HCT116 (cell line): ENCODE results near the gene FAM171A1. TPM values are rescaled to one million over a fixed set of nuclear protein-coding genes. Genes with fewer than 3 reads are reported as not detected.

ENCODE experiments used
- ATAC-seq: fragments of 200-7000 bp; cut with Tn5 transposase; 2 replicates; pipeline ENCODE4 v1.9.1; 2020; ENCODE audit warnings: mild to moderate bottlenecking, moderate library complexity
- BruUV-seq: library from RNA; stranded (reverse); fragments of 400-500 nt; replicated peaks from 2 replicates; lab custom pipeline; 2021; lab: Mats Ljungman, UMichigan
- CTCF ChIA-PET: fragments of 300-600 bp; sonication (Branson Sonifier 250); formaldehyde crosslinking; loops from one replicate; lab custom pipeline; 2021; ENCODE audit warnings: antibody characterized with exemption; lab: Charles Lee
- POLR2A ChIA-PET: fragments of 300-600, 350-600 bp; sonication (Branson Sonifier 250); formaldehyde crosslinking; loops from one replicate; lab custom pipeline; 2021; ENCODE audit warnings: antibody characterized with exemption; lab: Charles Lee
- RAD21 ChIA-PET, 2 experiments: fragments of 300-600 bp; sonication (Branson Sonifier 250); formaldehyde crosslinking; loops; one replicate each; lab custom pipeline; 2023; ENCODE audit warnings: low total read pairs in 2 of 2; ENCODE audit not compliant: uncharacterized antibody in 2 of 2, unreplicated experiment in 2 of 2, low non-redundant PET in 1 of 2; lab: Charles Lee
- DNase-seq: peaks from one replicate; pipeline ENCODE4 v3.0.0-alpha.2; 2010; ENCODE audit warnings: low read depth, low spot score
- H2AFZ ChIP-seq: fragments of 200-600 bp; shearing (Covaris generic), sonication (generic); 2 replicates; pipeline ENCODE4 v1.6.1; 2017; ENCODE audit warnings: low read depth, mixed run types, mixed read lengths, antibody characterized with exemption, low read length; ENCODE audit not compliant: poor library complexity, severe bottlenecking
- H3K27ac ChIP-seq: 2 replicates; pipeline ENCODE4 v1.5.1; 2012; ENCODE audit warnings: low read depth, low read length
- H3K27me3 ChIP-seq: fragments of 200-600 bp; sonication (generic); 2 replicates; pipeline ENCODE4 v1.6.1; 2016; ENCODE audit warnings: mixed run types, low read length, mixed read lengths; ENCODE audit not compliant: insufficient read depth
- H3K36me3 ChIP-seq, 2 experiments: fragments of 200-500 bp in 1 of 2; fragments of 200-600 bp in 1 of 2; sonication (Bioruptor generic) in 1 of 2; sonication (generic) in 1 of 2; 2 replicates each; pipeline versions ENCODE4 v1.5.1 to v1.6.1; 2014 to 2016; ENCODE audit warnings: low read length in 2 of 2, inconsistent platforms in 1 of 2, mixed read lengths in 1 of 2, mixed run types in 1 of 2; ENCODE audit not compliant: insufficient read depth in 2 of 2, control insufficient read depth in 1 of 2
- H3K4me1 ChIP-seq, 2 experiments: fragments of 200-600 bp in 1 of 2; sonication (generic) in 1 of 2; 2 replicates each; pipeline versions ENCODE4 v1.5.1 to v1.6.1; 2012 to 2017; ENCODE audit warnings: low read length in 2 of 2, inconsistent platforms in 1 of 2, mild to moderate bottlenecking in 1 of 2, mixed read lengths in 1 of 2, mixed run types in 1 of 2, moderate library complexity in 1 of 2; ENCODE audit not compliant: insufficient read depth in 2 of 2, control insufficient read depth in 1 of 2
- H3K4me2 ChIP-seq: fragments of 200-600 bp; sonication (generic); 2 replicates; pipeline ENCODE4 v1.6.1; 2017; ENCODE audit warnings: mixed run types, low read length, mixed read lengths
- H3K4me3 ChIP-seq, 2 experiments: fragments of 200-600 bp in 1 of 2; sonication (generic) in 1 of 2; replicated peaks in 1 of 2; 2 replicates each; pipeline ENCODE4 v1.5.1; 2011 to 2016; ENCODE audit warnings: low read length in 2 of 2, control low read depth in 1 of 2, low read depth in 1 of 2, mild to moderate bottlenecking in 1 of 2, mixed read lengths in 1 of 2, mixed run types in 1 of 2
- H3K79me2 ChIP-seq: fragments of 200-600 bp; sonication (generic); 2 replicates; pipeline ENCODE4 v1.6.1; 2017; ENCODE audit warnings: mild to moderate bottlenecking, mixed run types, low read length, moderate library complexity, mixed read lengths; ENCODE audit not compliant: insufficient read depth
- H3K9ac ChIP-seq: fragments of 200-600 bp; sonication (generic); 2 replicates; pipeline ENCODE4 v1.6.1; 2016; ENCODE audit warnings: low read length, mixed read lengths
- H3K9me2 ChIP-seq: fragments of 200-600 bp; sonication (generic), shearing (Covaris generic); 2 replicates; pipeline ENCODE4 v1.6.1; 2017; ENCODE audit warnings: mixed run types, mild to moderate bottlenecking, moderate library complexity; ENCODE audit not compliant: insufficient read depth
- H3K9me3 ChIP-seq, 2 experiments: fragments of 200-500 bp in 1 of 2; fragments of 200-600 bp in 1 of 2; sonication (Bioruptor generic) in 1 of 2; sonication (generic) in 1 of 2; 2 replicates each; pipeline ENCODE4 v1.6.1; 2014 to 2017; ENCODE audit warnings: low read length in 2 of 2, mixed read lengths in 2 of 2, inconsistent platforms in 1 of 2, low read depth in 1 of 2, mild to moderate bottlenecking in 1 of 2, mixed run types in 1 of 2, moderate library complexity in 1 of 2; ENCODE audit not compliant: control insufficient read depth in 1 of 2, insufficient read depth in 1 of 2
- H4K20me1 ChIP-seq: fragments of 200-600 bp; sonication (generic), shearing (Covaris generic); 2 replicates; pipeline ENCODE4 v1.6.1; 2017; ENCODE audit warnings: mixed run types, mild to moderate bottlenecking, moderate library complexity; ENCODE audit not compliant: insufficient read depth
- EZH2 ChIP-seq: fragments of 200-600 bp; sonication (generic); IDR thresholded peaks from 2 replicates; pipeline ENCODE4 v1.6.1; 2017; ENCODE audit warnings: antibody characterized with exemption, mixed run types
- EZH2phosphoT487 ChIP-seq: fragments of 200-600 bp; IDR thresholded peaks from 2 replicates; pipeline ENCODE4 v1.6.1; 2018; ENCODE audit warnings: antibody characterized with exemption, borderline replicate concordance
- MAX ChIP-seq: IDR thresholded peaks from 2 replicates; pipeline ENCODE4 v1.6.1; 2012
- POLR2AphosphoS5 ChIP-seq: IDR thresholded peaks from 2 replicates; pipeline ENCODE4 v1.6.1; 2011; ENCODE audit warnings: mild to moderate bottlenecking, low read depth, low read length, moderate library complexity
- SP1 ChIP-seq: IDR thresholded peaks from 2 replicates; pipeline ENCODE4 v1.6.1; 2012; ENCODE audit warnings: low read depth
- SRF ChIP-seq: IDR thresholded peaks from 2 replicates; pipeline ENCODE4 v1.6.1; 2012; ENCODE audit warnings: low read depth
- ZBTB33 ChIP-seq: IDR thresholded peaks from 2 replicates; pipeline ENCODE4 v1.6.1; 2011; ENCODE audit warnings: mild to moderate bottlenecking, low read length, moderate library complexity; ENCODE audit not compliant: insufficient replicate concordance; ENCODE audit errors: extremely low read depth
- intact Hi-C: fragments of 100-400 bp; cut with micrococcal nuclease; formaldehyde crosslinking; loops from 2 replicates; pipeline ENCODE4 v1.10.0; 2022
- total RNA-seq: library from RNA; stranded (reverse); gene quantifications from one replicate; pipeline ENCODE4 v1.2.1, GENCODE V29; 2021; ENCODE audit not compliant: unreplicated experiment

FAM171A1 gene
- total RNA-seq, 1 experiment from 2014 or later, result 32.5 TPM

GRCh38 chr10:15348579-15348978 lies 22.5 kb downstream of the FAM171A1 start:
- ChIA-PET RAD21 (no interaction called here), CTCF (no interaction called here), POLR2A (no interaction called here)
- H3K4me1 ChIP-seq, result peaks cover 0 to 8% of the 10 kb centered on the region in 2 experiments; a peak in 1 of 4 replicates
- H3K4me3 ChIP-seq, result no peak overlapping the region
- no TSS peak for BruUV-seq
- no peaks in the 10 kb centered on the region for H4K20me1 ChIP-seq
- H3K36me3 ChIP-seq, result no peaks in the 10 kb centered on the region
- H3K9ac ChIP-seq, result no peak overlapping the region
- peaks cover 82% of the 10 kb centered on the region for H3K79me2 ChIP-seq
- H2AFZ ChIP-seq, result no peak overlapping the region
- H3K9me3 ChIP-seq, result no peaks in the 10 kb centered on the region
- no peaks in the 10 kb centered on the region for H3K9me2 ChIP-seq
- H3K27ac ChIP-seq, result no peak overlapping the region
- intact Hi-C loops, result no loop called here
- H3K27me3 ChIP-seq, result no peaks in the 10 kb centered on the region
- TF ChIP-seq EZH2 (no peak), SP1 (no peak), MAX (no peak), ZBTB33 (no peak)
- H3K4me2 ChIP-seq, result no peak overlapping the region
- DNase-seq (no peak), ATAC-seq (no peak)

GRCh38 chr10:15347150-15347549 lies 23.9 kb downstream of the FAM171A1 start:
- ChIA-PET POLR2A (no interaction called here), CTCF (interaction anchor here (0.6 kb wide), 1 partner anchor 281 kb away, joined by 3 read pairs; no protein-coding TSS in a partner anchor), RAD21 (no interaction called here)
- peaks cover 0 to 8% of the 10 kb centered on the region in 2 experiments; a peak in 1 of 4 replicates for H3K4me1 ChIP-seq
- H3K9me3 ChIP-seq, result no peaks in the 10 kb centered on the region
- no peaks in the 10 kb centered on the region for H4K20me1 ChIP-seq
- no peak overlapping the region for H3K9ac ChIP-seq
- H3K9me2 ChIP-seq, result no peaks in the 10 kb centered on the region
- TF ChIP-seq SP1, result no peak
- TF ChIP-seq SRF, result no peak
- TF ChIP-seq POLR2AphosphoS5, result no peak
- no peak for TF ChIP-seq EZH2phosphoT487
- no peak overlapping the region for H3K27ac ChIP-seq
- DNase-seq (no peak), ATAC-seq (no peak)
- H2AFZ ChIP-seq, result no peak overlapping the region
- no TSS peak for BruUV-seq
- no peak overlapping the region for H3K4me2 ChIP-seq
- no peaks in the 10 kb centered on the region for H3K36me3 ChIP-seq
- H3K79me2 ChIP-seq, result peaks cover 81% of the 10 kb centered on the region
- no peak overlapping the region for H3K4me3 ChIP-seq
- intact Hi-C loops, result no loop called here
- no peaks in the 10 kb centered on the region for H3K27me3 ChIP-seq
